Measurements from ENCODE around the gene PRLR. TPM values are rescaled to one million over a fixed set of nuclear protein-coding genes. Genes with fewer than 3 reads are reported as not detected.

Gene PRLR
- total and polyA plus RNA-seq, 2 of the 8 experiments (the other 6 are each of a cell fraction or from before 2014, with no cell fraction given), result 0.53 to 2.5 TPM

- Histone ChIP-seq H3K9ac (replicated peaks in 1 of 4; ENCODE audit: extremely low read depth in 1 of 4, low read depth in 3 of 4, low read length in 3 of 4) (no peak overlapping the region), H3K79me2 (ENCODE audit: control insufficient read depth in 1 of 2, insufficient read depth in 2 of 2, low read length in 2 of 2) (no peaks in the 10 kb centered on the region), H2AFZ (ENCODE audit: low read length) (no peak overlapping the region), H3K79me1 (ENCODE audit: low read depth, low read length) (no peaks in the 10 kb centered on the region), H4K5ac (ENCODE audit: insufficient read length, low read depth, low read length) (no peak overlapping the region), H3K9me3 (ENCODE audit: insufficient read depth in 2 of 2, low read depth in 1 of 2, low read length in 1 of 2) (no peaks in the 10 kb centered on the region), H3K23me2 (ENCODE audit: low read depth, low read length) (no peaks in the 10 kb centered on the region), H3K36me3 (ENCODE audit: control insufficient read depth in 2 of 4, insufficient read depth in 4 of 4, low read length in 3 of 4) (no peaks in the 10 kb centered on the region), H3K14ac (ENCODE audit: insufficient read length) (no peak overlapping the region), H3K4ac (replicated peaks; ENCODE audit: insufficient read length, low read depth, low read length) (no peak overlapping the region), H4K91ac (replicated peaks; ENCODE audit: insufficient read length, low read length) (no peak overlapping the region), H3K23ac (ENCODE audit: insufficient read length) (no peak overlapping the region), H4K8ac (ENCODE audit: extremely low read depth, insufficient read depth, low read length) (no peak overlapping the region), H3K4me1 (replicated peaks in 1 of 4; ENCODE audit: control insufficient read depth in 3 of 4, insufficient read depth in 4 of 4, low read length in 3 of 4) (no peaks in the 10 kb centered on the region), H3K18ac (ENCODE audit: extremely low read depth, low read length) (no peak overlapping the region), H3K56ac (replicated peaks; ENCODE audit: insufficient read length, low read depth, low read length) (no peak overlapping the region), H3K27me3 (replicated peaks in 1 of 4; ENCODE audit: control insufficient read depth in 3 of 4, extremely low read depth in 1 of 4, insufficient read depth in 3 of 4, low read length in 3 of 4) (no peaks in the 10 kb centered on the region), H2BK15ac (ENCODE audit: low read length) (no peak overlapping the region), H3K27ac (ENCODE audit: low read depth, low read length) (no peak overlapping the region), H3K4me2 (ENCODE audit: insufficient read depth in 1 of 2, low read depth in 2 of 2, low read length in 2 of 2) (no peak overlapping the region), H2BK120ac (replicated peaks; ENCODE audit: low read depth, low read length) (no peak overlapping the region), H2BK20ac (ENCODE audit: low read length) (no peak overlapping the region), H2BK12ac (ENCODE audit: low read depth, low read length) (no peak overlapping the region), H2BK5ac (ENCODE audit: low read depth, low read length) (no peak overlapping the region), H3K4me3 (ENCODE audit: extremely low read depth in 1 of 4, insufficient read depth in 2 of 4, low read depth in 3 of 4, low read length in 4 of 4) (no peak overlapping the region), H2AK5ac (ENCODE audit: low read depth, low read length) (no peak overlapping the region), H4K20me1 (replicated peaks in 1 of 2; ENCODE audit: control insufficient read depth in 1 of 2, insufficient read depth in 2 of 2, low read length in 2 of 2) (no peaks in the 10 kb centered on the region)
- CTCF ChIA-PET (ENCODE audit: partially characterized antibody), result interaction anchor here (0.6 to 4.1 kb wide), 7 partner anchors 18 to 183 kb away, joined by 3 to 20 read pairs (median 8); no protein-coding TSS in a partner anchor
- WGBS, 2 experiments (ENCODE audit: extremely low coverage in 1 of 2, insufficient coverage in 1 of 2, insufficient read length in 1 of 2, insufficient replicate concordance in 2 of 2, low coverage in 1 of 2, low lambda C conversion rate in 2 of 2, missing lambda C conversion rate in 1 of 2), result 79% methylated on average over 4 of the region's 4 CpGs; no CpG with 5 or more reads in 1 of the 2 experiments
- POLR2A ChIA-PET (ENCODE audit: partially characterized antibody), result no interaction called here
- DNase-seq (ENCODE audit: low read depth in 1 of 2, low spot score in 2 of 2) (no peak), FAIRE-seq (no peak)
- no peak for TF ChIP-seq BACH1 (IDR thresholded peaks at IDR 0.05; ENCODE audit: low read length)
- TF ChIP-seq KDM4A (IDR thresholded peaks at IDR 0.05; ENCODE audit: low read depth, low read length, severe bottlenecking), result no peak
These were observed 44.8 kb downstream of the PRLR start for GRCh38 chr5:35185518-35185917.
